ENCODE results near the gene ANKRD30A. TPM values are rescaled to one million over a fixed set of nuclear protein-coding genes. Genes with fewer than 3 reads are reported as not detected.

ANKRD30A gene
- total and polyA plus RNA-seq, 2 donors (not counting 3 experiments of a cell fraction or from before 2014, with no cell fraction given), result not detected

- no TSS peak for BruUV-seq (replicated peaks)
- ChIA-PET POLR2A (no interaction called here), CTCF (no interaction called here)
- no peaks in the 10 kb centered on the region for H3K79me2 ChIP-seq (ENCODE audit: control insufficient read depth, insufficient read depth, low read length)
- no peak for FAIRE-seq
- no peak overlapping the region for H3K27ac ChIP-seq (ENCODE audit: insufficient read depth, low read depth, low read length)
- no peaks in the 10 kb centered on the region for H3K4me1 ChIP-seq (ENCODE audit: control insufficient read depth, extremely low read depth, insufficient read depth, low read length)
- no peak overlapping the region for H3K4me2 ChIP-seq (ENCODE audit: insufficient read depth, low read length)
- H3K27me3 ChIP-seq (ENCODE audit: control insufficient read depth in 2 of 2, insufficient read depth in 2 of 2, low read length in 2 of 2), result no peaks in the 10 kb centered on the region
- no peaks in the 10 kb centered on the region for H3K9me3 ChIP-seq (replicated peaks; ENCODE audit: control insufficient read depth, insufficient read depth, low read length)
- no peak overlapping the region for H2AFZ ChIP-seq (ENCODE audit: low read depth, low read length)
- H4K20me1 ChIP-seq (replicated peaks; ENCODE audit: control insufficient read depth, extremely low read depth, insufficient read depth, low read length), result no peaks in the 10 kb centered on the region
- dilution Hi-C loops (cut with MboI; ENCODE audit: extremely low pct_ligation_motif_present, low sequenced_read_pairs) (no loop called here), intact Hi-C loops (cut with micrococcal nuclease) (loop anchor here (10.0 kb wide), 1 partner anchor 1439 kb away; no protein-coding TSS in a partner anchor)
- DNase-seq (ENCODE audit: low read depth, low spot score), result no peak
- H3K9me1 ChIP-seq (replicated peaks; ENCODE audit: control insufficient read depth, extremely low read depth, insufficient read depth, low read length), result no peaks in the 10 kb centered on the region
- no peaks in the 10 kb centered on the region for H3K36me3 ChIP-seq (ENCODE audit: control insufficient read depth in 2 of 2, extremely low read depth in 1 of 2, insufficient read depth in 2 of 2, low read length in 2 of 2)
- no peak overlapping the region for H3K9ac ChIP-seq (replicated peaks; ENCODE audit: extremely low read depth, insufficient read depth, low read length)
- no peak overlapping the region for H3K4me3 ChIP-seq (replicated peaks in 1 of 3; ENCODE audit: insufficient read depth in 1 of 3, low read depth in 1 of 3, low read length in 3 of 3)
- TF ChIP-seq FOS (IDR thresholded peaks at IDR 0.05; ENCODE audit: borderline replicate concordance, insufficient read depth, low read length) (no peak), MAX (IDR thresholded peaks at IDR 0.05; ENCODE audit: insufficient read depth, insufficient read length) (no peak), POLR2AphosphoS5 (IDR thresholded peaks at IDR 0.05; ENCODE audit: insufficient read depth, low read depth, low read length) (no peak), GATA2 (IDR thresholded peaks at IDR 0.05; ENCODE audit: insufficient read depth, insufficient read length, low read depth, low read length) (no peak), JUN (IDR thresholded peaks at IDR 0.05; ENCODE audit: borderline replicate concordance, insufficient read depth, insufficient read length, low read depth) (no peak), POLR2A (IDR thresholded peaks at IDR 0.05; ENCODE audit: low read depth, low read length) (no peak), CTCF (IDR thresholded peaks at IDR 0.05; ENCODE audit: extremely low read depth in 1 of 2, insufficient read depth in 1 of 2, low read depth in 1 of 2, low read length in 2 of 2) (no peak), EZH2 (IDR thresholded peaks at IDR 0.05; ENCODE audit: borderline replicate concordance, low read depth, low read length, severe bottlenecking) (no peak), MYC (IDR thresholded peaks at IDR 0.05; ENCODE audit: low read depth, low read length) (no peak)
Observed at GRCh38 chr10:37403776-37404175, 278.4 kb downstream of the ANKRD30A start.

Small RNAs within 50 kb of the gene (small RNA-seq; reads per million reads assigned to genes)
- not detected for gene RF00019 (ENCODE audit: insufficient read depth, insufficient read length, low read depth, low replicate concordance)
- not detected for gene RN7SL314P (ENCODE audit: insufficient read depth, insufficient read length, low read depth, low replicate concordance)
- not detected for gene RNU6-811P (ENCODE audit: insufficient read depth, insufficient read length, low read depth, low replicate concordance)
